Brain pericyte (primary cell): ENCODE data around the gene VSIG10L2.
"Not testable (repeated sequence)": the region's sequence is repeated elsewhere in the genome, so short reads cannot be mapped to it uniquely, and the experiment has no call there.

Source experiments
- DNase-seq: peaks from one replicate; pipeline ENCODE4 v3.0.0-alpha.2; 2012; ENCODE audit warnings: low read depth, low spot score

The VSIG10L2 gene

GRCh38 chr11:125945797-125946520, at the start of gene VSIG10L2:
VSIG10L2 (plus strand) TSS chr11:125946044; CDS start chr11:125946056, 12 bp downstream.
- DNase-seq: no peak

- DNase-seq: no peak
These were observed 44.0 kb upstream of the VSIG10L2 start for GRCh38 chr11:125901872-125902271.

- no peak for DNase-seq
These were observed 43.4 kb upstream of the VSIG10L2 start for GRCh38 chr11:125902277-125902926.

GRCh38 chr11:125902927-125903710, 42.7 kb upstream of the VSIG10L2 start, which contains the start of gene PUS3:
PUS3 (minus strand) TSS chr11:125903206; CDS start chr11:125896284, 6,922 bp downstream.
- no peak for DNase-seq

GRCh38 chr11:125903711-125904659, 41.9 kb upstream of the VSIG10L2 start, which contains the start of gene DDX25:
DDX25 (plus strand) TSS chr11:125904508; CDS start chr11:125904518, 10 bp downstream.
- no peak for DNase-seq

GRCh38 chr11:125904678-125905077, 41.2 kb upstream of the VSIG10L2 start:
- no peak for DNase-seq

- DNase-seq: no peak
These were observed 35.5 kb upstream of the VSIG10L2 start for GRCh38 chr11:125910226-125910849.

- DNase-seq: not testable (repeated sequence)
These were observed 31.2 kb upstream of the VSIG10L2 start for GRCh38 chr11:125914601-125915000.

- DNase-seq: no peak
These were observed 29.0 kb upstream of the VSIG10L2 start for GRCh38 chr11:125916683-125917347.

DNA sequence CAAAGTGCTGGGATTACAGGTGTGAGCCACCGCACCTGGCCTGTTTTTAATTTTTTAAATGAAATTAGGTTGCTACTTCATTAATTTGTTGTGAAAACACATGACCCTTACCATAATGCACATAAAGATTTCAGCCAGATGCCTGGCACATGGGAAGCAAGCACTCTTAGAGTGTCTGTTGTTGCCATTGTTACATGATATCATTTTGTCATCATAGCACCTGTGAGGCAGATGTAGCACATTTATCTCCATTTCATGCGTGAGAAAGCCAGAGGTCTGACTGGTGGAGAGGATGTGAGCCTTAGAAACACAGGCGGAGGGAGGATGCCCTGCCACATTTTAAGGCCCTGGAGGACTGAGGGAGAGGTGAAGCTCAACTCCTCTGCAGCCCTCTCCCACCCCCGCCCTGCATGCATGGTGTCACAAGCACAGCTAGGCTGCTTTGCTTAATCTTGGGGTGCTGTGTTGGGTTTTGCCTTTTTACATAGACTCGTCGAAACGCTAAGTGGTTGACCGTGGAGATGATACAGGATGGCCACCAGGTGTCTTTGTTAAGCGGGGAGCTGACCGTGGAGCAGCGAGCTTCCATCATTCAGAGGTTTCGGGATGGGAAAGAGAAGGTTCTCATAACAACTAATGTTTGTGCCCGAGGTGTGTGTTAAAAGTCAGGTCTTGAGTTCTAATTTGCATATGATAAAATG, 27.6 kb upstream of the VSIG10L2 start:
- no peak for DNase-seq

GRCh38 chr11:125921042-125921441, 24.8 kb upstream of the VSIG10L2 start:
- DNase-seq: no peak

- no peak for DNase-seq
These were observed 23.7 kb upstream of the VSIG10L2 start for GRCh38 chr11:125922156-125922555.

- DNase-seq: no peak
These were observed 22.7 kb upstream of the VSIG10L2 start for GRCh38 chr11:125923012-125923579.

- DNase-seq: no peak
These were observed 22.2 kb upstream of the VSIG10L2 start for GRCh38 chr11:125923633-125924032.

DNA sequence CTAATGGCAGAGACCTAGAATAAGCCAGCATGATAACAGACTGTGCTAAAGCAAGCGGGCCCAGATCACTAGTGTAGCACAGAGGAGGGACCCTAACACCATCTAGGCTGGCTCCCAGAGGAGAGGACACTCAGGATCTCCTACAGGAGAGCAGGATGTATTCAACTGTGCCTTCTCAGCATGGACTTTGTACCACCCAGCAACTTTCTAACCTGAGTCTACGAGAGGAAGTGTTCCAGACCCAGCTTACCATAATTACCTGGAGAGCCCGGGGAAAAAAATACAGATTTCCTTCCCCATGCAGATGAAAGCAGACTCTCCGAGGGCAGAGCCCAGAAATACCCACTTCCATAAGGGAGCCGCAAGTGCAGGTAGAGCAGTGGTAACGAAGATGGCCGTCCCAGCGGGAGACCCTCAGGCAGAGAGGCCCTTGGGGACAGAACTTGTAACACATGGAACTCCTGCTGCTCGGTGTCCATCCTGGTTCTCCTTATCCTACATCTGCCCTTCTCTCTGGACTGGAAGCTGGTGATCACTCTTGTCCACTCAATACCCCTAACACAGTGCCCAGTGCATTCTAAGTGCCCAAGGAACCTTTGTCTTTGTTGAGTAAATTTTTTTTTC, 21.3 kb upstream of the VSIG10L2 start:
- DNase-seq: no peak

DNA sequence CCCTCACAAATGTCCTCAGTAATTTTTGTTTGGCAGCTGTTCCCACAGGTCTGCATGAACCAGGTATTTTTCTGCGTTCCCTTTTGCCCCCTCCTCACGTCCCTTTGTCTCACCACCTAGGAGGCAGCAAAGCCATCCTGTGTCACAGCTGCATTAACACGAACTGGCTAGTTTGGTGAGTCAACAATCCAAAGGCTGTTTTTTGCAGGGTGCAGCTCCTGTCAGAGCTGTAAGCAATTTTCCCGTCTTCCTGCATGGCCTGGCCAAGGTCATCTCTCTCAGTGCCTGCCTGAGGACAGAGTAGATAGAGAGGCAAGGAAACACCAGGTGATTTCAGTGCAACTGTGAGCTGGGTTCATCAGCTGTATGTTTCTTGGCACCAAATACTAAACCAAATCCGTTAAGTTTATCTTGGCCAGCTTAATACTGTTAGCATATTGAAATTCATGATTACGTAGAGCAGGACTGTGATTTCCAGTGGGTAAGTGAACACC, 20.6 kb upstream of the VSIG10L2 start:
- DNase-seq: no peak

DNA sequence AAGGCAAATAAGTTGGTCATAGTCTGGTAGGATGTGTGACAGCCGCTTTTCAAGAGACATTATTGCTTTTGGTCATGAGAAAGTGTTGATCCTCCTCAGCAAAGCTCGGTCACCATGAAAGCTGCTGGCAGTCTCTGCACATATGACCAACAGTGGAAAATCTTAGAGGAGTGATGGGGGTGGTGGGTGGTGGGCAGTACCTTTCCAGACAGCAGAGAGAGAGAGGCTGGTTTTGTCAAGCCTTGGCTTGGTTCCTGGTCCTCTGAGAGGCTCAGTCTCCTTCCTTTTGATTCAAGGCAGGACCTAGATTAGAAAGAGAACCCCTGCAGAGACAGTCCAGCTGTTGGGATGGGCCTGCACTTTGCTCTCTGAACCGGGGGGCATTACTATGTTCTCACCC, 20.0 kb upstream of the VSIG10L2 start:
- DNase-seq: no peak

DNA sequence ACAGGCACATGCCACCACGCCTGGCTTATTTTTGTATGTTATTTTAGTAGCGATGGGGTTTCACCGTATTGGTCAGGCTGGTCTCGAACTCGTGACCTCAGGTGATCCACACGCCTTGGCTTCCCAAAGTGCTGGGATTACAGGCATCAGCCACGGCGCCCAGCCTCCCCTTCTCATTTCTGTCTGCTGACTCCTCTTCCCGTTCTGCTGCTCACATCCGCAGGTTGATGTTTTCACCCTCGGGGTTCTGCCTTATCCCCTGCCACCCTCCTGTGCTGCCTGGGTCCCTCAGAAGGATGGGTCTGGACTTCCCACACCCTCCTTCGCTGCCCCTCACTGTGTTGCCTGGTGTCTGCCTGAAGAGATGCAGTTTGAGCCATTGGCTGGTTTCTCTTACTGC, 19.2 kb upstream of the VSIG10L2 start:
- no peak for DNase-seq
